Measurements from ENCODE around the gene LAMTOR4.

The LAMTOR4 gene

DNA sequence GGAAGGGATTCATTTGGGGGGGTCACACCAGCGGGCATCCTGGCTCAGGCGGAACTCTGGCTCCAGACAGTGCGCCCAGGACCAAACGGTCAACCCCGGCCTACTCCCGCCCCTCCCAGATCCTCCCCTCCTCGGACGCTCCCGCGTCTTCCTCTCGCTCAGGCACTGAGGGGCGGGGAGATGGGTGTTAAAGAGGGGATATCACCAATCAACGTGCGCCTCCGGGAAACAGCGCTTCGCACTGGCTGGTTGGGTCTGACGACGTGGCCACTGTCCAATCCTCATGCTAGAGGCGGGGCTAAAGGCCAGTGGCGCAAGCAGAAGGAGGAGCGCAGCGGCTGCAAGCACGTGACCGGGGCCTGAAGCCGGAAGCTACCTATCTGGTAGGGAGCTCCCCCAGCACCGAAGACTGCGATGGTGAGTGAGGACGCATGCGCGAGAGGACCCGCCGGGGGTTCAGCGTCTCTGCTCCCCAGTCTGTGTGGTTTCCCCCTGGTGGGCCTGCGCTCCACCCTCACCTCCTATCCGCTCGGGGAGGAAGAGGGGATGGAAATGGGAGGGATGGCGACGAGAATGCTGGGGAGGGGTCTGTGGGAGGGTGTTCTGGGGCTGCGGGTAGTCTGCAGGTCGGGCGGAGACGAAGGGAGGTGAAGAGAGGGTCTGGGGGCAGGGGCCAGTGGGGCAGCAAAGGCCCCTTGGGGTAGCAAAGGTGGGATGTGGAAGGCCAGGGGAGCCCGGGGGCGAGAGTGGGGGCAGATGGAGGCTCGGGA, at the start of gene LAMTOR4:
LAMTOR4 (plus strand) TSS at position 360 of the 770 bp plus-strand sequence; CDS start at position 415, 55 bp downstream.
- peak; percentile 98 for DNase-seq

DNA sequence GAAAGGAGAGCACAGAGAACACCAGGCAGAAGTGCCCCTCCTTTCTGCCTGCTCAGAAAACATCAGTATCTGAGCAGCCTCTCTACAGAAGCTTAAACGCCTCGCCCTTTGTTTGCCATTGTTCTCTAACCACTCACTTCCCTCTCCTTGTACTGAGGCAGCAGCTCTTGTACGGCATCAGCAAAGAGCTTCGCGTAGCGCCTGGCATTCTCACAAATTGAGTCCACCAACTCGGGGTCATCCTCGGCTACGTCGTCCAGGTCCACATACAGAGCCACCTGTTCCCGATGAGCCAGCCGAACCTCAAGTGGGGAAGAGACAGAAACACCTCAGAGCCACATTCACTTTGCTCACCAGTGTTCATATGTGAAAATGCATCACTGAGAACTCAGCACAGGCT, 49.3 kb upstream of the LAMTOR4 start:
- no peak for DNase-seq

GRCh38 chr7:100100420-100101015, 48.2 kb upstream of the LAMTOR4 start:
- DNase-seq = peak; percentile 71

GRCh38 chr7:100101016-100101862, 47.5 kb upstream of the LAMTOR4 start, which contains the start of the genes AP4M1 and MCM7:
AP4M1 (plus strand) TSS chr7:100101643; CDS start chr7:100101715, 72 bp downstream.
MCM7 (minus strand) TSS chr7:100101397; CDS start chr7:100101294, 103 bp downstream.
- DNase-seq = peak; percentile 88

- DNase-seq = no peak
These were observed 45.5 kb upstream of the LAMTOR4 start for GRCh38 chr7:100102950-100103840.

GRCh38 chr7:100105534-100105933, 43.2 kb upstream of the LAMTOR4 start:
- no peak for DNase-seq

DNA sequence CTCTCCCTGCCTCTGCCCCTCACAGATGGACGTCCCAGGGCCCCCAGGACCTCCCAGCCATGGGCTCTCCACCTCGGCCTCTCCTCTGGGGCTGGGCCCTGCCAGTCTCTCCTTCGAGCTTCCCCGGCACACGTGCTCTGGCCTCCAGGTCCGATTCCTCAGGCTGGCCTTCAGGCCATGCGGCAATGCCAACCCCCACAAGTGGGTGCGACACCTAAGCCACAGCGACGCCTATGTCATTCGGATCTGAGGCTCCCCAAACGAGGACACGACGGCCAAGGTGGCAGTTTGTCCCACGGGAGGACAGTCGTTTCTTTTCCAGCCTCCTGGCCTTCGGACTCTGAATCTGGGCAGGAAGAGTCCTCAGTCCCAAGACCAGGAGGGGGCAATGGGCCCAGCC, 42.1 kb upstream of the LAMTOR4 start:
- DNase-seq = no peak

GRCh38 chr7:100107125-100107737, 41.5 kb upstream of the LAMTOR4 start:
- DNase-seq = no peak

GRCh38 chr7:100107890-100108289, 40.8 kb upstream of the LAMTOR4 start:
- no peak for DNase-seq

- DNase-seq = no peak
These were observed 39.1 kb upstream of the LAMTOR4 start for GRCh38 chr7:100109521-100110163.

- no peak for DNase-seq
These were observed 37.6 kb upstream of the LAMTOR4 start for GRCh38 chr7:100111156-100111555.

DNA sequence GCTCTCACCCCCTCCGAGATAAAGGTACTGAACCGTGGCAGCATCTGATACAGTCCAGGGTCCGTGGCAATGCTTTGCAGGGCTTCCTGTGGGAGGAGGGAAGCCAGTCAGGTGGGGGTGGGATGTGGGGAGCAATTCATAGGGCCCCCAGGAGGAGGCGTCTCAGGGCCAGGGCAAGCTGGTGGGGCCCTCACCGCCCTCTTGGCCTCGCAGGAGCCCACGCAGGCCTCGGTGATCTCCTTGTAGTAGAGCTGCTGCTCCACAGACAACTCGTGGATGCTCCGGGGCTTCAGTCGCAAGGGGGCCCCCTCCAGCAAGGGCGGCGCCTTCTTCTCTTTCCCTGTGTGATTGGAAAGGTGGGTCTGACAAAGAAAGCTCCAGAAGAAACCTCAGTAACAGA, 36.8 kb upstream of the LAMTOR4 start:
- DNase-seq = no peak

GRCh38 chr7:100115026-100115425, 33.7 kb upstream of the LAMTOR4 start:
- DNase-seq = no peak

DNA sequence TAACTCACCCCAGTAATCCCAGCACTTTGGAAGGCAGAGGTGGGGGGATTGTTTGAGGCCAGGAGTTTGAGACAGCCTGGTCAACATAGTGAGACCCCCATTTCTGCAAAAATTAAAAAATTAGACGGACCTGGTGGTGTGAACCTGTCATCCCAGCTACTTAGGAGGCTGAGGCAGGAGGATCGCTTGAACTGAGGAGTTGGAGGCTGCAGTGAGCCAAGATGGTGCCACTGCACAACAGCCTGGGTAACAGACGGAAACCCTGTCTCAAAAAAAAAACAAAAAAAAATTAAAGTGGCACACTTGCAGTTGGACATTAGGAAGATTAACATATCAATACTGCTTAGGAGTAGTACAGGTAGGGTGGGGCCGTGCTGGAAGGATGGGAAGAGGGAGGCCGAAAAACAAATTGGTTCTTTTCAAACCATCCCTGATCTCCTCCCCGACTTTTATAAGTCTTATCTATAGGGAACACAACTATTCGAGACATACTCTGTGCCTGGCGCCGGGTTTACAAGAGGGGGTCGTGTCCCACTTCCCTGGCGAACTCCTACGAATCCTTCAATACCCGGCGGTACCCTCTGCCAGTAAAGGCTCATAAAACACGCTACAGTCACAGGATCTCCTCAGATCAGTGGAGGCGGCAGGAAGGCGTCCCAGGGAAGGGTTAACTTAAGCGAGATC, 30.2 kb upstream of the LAMTOR4 start:
- DNase-seq = no peak

DNA sequence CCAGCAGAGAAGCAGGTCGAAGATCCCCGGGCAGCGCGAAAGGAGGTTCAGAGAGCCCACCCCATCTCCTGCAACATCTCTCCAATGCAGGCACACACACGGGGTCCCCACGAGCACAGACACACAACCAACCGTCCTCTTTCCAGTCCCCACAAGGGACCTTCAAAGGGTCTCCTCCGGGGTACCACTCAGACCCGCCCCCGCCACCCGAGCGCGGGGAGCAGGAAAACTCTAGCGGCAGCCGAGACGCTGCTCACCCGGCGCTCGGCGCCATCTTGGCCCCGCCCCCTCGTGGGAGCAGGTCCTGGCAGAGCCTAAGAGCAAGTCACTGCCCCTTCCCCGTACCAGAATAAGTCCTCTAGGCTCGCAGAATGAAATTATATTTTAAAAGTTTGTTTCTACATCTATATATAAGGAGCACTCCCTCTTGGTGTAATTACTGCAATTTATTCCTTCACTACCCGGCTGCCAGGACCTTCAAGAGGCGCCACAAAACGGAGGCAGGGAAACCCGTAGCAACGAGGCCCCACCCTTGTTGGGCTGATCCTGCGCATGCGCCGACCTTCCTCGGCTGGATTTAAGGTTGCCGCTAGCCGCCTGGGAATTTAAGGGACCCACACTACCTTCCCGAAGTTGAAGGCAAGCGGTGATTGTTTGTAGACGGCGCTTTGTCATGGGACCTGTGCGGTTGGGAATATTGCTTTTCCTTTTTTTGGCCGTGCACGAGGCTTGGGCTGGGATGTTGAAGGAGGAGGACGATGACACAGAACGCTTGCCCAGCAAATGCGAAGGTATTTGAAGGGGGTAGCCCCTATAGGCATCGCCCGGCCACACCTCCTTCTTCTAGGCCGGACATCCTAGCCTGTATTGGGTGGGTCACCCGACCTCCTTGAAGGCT, 29.4 kb upstream of the LAMTOR4 start, which contains the start of the genes CNPY4 and TAF6:
CNPY4 (plus strand) TSS at position 563 of the 898 bp plus-strand sequence; CDS start at position 674, 111 bp downstream.
TAF6 (minus strand) TSS at position 287 of the 898 bp plus-strand sequence. CDS start 5,149 bp downstream, outside the sequence.
- peak; percentile 78 for DNase-seq

GRCh38 chr7:100119970-100120732, 28.6 kb upstream of the LAMTOR4 start:
- peak; percentile 43 for DNase-seq

GRCh38 chr7:100120733-100121036, 28.0 kb upstream of the LAMTOR4 start:
- DNase-seq = no peak

DNA sequence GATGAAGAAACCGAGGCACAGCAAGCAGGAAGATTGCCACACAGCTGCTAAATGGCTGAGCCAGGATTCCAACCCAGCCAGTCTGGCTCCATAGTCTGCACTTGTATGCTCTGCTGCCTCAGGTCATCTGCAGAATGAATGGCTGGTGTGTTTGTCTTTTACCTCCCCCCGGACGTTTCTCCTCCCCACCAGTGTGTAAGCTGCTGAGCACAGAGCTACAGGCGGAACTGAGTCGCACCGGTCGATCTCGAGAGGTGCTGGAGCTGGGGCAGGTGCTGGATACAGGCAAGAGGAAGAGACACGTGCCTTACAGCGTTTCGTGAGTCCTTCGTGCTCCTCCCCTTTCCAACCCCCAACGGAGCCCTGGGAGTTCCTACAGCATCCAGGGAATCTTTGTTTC, 26.7 kb upstream of the LAMTOR4 start:
- DNase-seq = peak; percentile 78

- no peak for DNase-seq
These were observed 26.1 kb upstream of the LAMTOR4 start for GRCh38 chr7:100122568-100122967.

Measured in SHP77 treated with DMSO at 0.1 percent for 48 hours (cell line).